Activated naive CD4-positive, alpha-beta T cell treated with Interleukin-2 at 50 U/mL for 16 hours (primary cell): Measurements from ENCODE around the gene BOLA3.
A peak's percentile ranks its signal among the peaks of the same experiment; 100 is the strongest.
"Not testable (repeated sequence)": the region's sequence is repeated elsewhere in the genome, so short reads cannot be mapped to it uniquely, and the experiment has no call there.

ENCODE experiments used
- DNase-seq: peaks from one replicate; pipeline ENCODE4 v3.0.0-alpha.2; 2020

The BOLA3 gene

DNA sequence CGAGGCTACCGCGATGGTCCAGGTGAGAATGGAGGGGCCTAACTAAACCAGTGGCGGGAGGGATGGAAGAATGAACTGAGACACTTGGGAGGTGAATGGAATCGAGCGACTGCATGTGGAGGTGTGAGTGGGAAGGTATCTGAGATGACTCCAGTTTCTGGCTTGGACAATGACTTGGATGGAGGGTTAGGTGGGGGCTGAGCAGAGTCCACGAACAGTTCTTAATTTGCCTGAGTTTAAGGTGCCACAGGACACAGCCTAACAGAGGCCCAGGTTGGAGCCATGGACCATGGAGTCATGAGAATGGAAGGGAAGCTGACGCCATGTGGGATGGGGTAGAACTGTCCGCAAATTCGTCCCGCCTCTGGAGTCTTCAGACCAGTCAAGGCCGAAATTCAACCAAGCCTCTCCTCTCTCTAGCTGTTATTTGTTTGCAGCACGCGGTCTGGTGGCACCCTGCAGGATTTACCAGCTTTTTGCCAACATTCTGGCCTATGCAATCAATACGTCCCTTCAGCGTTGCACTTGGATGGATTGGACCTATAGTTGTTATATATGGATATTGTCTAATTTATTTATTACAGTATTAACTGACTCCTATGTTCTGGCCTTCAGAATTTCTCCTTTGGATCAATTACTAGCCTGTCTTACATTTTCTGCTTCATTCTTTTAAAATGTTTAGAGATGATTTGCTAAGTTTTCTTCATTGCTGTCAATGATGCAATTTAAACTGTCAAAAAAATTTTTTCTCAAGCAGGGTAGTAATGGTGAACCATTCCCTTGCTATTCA, 940 bp upstream of the BOLA3 start:
- DNase-seq: no peak

DNA sequence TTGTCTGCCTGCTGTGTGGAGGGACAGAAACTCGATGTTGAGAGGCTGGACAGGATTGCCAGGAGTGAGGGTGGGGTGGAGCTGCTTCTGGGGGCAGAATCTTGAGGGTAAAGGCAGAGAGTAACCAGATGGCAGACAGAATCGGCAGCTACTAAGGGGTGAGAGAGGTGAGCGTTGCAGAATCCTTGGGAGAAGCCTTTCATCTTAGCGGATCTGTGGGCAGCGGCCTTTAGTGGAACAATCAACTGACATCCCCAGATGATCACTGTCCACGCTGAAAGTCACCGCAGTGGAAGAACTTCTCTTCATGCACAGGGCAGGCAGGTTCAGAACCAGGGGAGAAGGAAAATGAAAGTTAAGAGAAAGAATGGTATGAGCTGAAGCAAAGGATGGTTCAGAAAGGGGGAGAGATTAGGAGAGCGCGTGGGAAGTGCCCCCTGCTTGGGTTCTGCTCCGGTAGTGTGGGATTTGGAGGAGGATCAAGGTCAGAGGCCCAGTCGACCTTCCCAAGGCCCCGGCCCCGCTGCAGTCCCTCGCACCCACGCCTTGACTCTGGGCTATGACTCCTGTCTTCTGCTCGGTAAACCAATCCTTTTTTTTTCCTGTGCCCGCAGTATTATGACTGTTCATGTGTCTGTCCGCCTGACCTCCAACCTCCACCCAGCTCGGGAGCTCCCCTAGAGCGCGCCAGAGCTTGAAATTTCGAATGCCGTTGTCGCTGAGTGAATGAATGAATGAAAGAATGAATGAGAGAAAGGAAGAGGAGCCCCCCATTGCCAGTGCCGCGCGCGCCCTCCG, 584 bp downstream of the BOLA3 start:
- peak; percentile 49 for DNase-seq

DNA sequence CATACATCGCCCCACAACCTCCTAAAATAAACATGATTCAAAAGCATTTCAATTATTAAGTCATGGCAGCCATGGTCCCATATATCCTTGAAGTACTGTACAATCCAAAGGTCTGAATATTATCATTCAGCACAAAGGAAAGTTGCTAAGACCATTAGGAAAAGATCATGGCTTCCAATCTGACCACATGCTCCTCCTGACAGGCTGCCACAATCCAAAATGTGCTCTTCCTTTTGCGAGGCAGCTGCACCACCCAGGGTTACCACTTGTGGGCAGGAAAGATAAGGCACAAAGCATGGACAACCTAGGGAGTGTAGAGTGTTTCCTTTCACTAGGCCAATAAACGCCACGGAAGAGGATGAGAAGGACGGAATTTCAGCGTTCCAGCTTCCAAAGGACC, 5.4 kb downstream of the BOLA3 start:
- no peak for DNase-seq

- DNase-seq: no peak
Observed at GRCh38 chr2:74138600-74139323, 8.9 kb downstream of the BOLA3 start.

- no peak for DNase-seq
Observed at GRCh38 chr2:74137651-74138599, 9.8 kb downstream of the BOLA3 start.

- no peak for DNase-seq
Observed at GRCh38 chr2:74131901-74132300, 15.8 kb downstream of the BOLA3 start.

DNA sequence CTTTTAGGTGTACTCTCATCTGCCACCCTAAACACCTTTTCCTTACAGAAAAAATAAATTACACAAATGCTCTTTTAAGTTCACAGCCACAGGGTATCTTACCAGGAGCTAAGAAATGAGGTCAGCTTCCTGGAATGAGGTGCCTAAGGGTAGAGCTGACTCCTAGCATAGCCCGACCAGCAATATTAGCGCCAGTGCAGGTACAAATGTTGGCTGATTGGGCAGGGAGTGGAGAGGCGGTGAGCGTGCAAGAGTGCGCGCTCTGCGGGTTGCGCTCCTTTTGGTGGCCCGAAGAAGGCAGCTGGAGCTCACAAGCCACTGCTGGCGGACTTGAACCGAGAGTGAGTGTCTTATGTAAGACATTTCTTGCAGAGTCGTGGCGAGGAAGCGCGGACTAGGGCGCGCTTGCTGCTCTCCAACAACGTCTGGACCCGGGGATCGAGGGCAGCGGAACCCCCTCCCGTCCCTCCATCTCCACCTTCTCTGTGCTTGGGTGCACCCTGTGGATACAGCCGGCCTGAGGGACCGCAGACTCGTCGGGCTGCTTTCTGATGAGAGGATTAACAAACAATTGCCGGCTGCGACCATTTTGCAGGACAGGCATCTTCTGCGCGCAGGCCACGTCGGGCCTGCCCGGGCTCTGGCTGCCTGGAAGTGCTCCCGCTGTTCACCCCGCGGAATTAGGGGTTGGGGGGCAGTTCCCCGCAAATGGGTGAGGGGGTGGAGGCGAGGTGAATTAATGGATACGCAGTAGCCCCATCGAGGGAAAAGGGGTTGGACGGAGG, 17.3 kb downstream of the BOLA3 start:
- DNase-seq: no peak

DNA sequence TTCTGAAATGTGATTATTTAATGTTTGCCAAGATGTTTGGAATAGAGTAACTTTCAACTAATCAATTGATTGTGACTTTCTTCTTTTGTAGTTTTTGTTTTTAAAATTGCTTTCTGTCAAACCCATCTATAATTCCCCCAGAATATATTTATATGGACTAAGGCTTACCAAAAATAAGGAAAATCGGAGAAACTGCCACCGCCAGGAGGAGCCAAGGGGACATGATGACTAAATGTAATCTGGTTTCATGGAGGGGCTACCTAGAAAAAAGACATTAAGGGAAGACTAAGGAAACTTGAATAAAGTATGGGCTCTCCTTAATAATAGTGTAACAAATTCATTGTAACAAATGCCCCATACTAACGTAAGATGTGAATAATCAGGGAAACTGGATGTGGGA, 19.5 kb downstream of the BOLA3 start:
- DNase-seq: no peak

GRCh38 chr2:74123955-74124354, 23.8 kb downstream of the BOLA3 start:
- DNase-seq: not testable (repeated sequence)

DNA sequence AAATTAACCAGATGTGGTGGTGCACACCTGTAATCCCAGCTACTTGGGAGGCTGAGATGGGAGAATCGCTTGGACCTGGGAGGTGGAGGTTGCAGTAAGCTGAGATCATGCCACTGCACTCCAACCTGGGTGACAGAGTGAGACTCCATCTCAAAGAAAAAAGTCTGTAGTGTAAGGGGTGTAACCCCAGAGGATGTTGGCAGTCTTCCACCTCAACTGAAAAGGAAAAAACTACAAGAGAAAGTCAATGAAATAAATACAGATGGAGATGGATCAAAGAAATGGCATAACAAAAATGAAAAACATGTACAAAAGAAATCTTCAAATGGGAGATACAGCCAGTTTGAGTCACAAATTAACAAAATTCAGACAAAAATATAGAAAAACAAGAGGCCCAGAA, 25.9 kb downstream of the BOLA3 start:
- DNase-seq: not testable (repeated sequence)

DNA sequence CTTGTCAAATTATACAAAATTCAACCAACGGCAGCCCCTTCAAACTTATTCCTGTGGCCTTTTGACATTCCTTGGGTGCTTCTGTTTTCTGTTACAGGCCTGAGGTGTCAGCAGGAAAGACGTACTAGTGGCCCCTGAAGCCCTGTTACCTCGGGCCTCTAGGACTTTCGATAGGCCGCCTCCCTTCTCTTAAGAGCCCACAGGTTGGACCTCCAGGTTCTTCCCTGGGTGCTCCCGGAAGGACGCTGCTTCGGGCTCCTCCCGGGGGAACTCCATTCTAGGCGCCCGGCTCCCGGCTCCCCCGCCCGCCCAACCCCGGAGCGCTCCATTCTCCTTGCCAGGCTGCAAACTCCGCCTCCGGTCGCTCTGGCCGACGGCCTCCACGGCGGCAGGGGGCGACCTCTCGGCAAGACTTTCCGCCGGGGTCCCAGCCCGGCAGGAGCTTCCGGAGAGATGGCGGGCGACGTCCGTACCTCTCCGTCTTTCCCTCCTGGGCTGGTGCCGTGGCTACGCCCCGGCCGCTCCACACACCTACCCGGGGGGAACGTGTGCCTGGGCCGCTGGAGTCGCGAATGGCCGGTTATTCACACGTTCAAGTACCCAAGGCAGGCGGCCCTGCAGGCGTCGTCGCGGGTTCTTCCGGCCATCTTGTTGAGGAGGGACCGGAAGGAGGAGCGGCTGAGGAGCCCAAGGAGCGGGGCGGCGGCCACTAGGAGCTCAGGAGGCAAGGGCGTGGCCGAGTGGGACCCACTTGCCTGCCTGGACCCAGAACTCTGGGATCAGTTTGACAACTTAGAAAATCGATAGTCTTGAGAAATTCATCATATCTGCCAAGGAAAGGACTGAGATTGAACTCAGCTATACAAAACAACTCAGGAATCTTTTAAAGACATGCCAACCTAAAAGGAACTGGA, 27.5 kb downstream of the BOLA3 start:
- DNase-seq: peak; percentile 90

DNA sequence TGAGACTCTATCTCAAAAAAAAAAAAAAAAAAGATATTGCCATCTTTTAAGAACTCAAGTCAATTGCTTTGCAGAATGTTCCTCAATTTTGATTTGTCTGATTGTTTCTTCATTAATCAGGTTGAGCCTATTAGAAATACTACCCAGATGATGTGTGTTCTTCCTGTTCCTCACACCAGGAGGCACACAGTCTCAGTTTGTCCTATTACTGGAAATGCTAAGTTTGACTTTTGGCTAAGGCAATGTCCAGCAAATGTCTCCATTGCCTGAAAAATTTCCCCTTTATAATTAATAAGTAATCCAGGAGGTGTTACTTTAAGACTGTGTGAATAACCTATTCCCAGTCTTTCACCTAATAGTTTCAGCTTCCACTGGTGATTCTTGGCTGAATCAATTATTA, 28.4 kb downstream of the BOLA3 start:
- DNase-seq: no peak

GRCh38 chr2:74111380-74111779, 36.3 kb downstream of the BOLA3 start:
- no peak for DNase-seq

DNA sequence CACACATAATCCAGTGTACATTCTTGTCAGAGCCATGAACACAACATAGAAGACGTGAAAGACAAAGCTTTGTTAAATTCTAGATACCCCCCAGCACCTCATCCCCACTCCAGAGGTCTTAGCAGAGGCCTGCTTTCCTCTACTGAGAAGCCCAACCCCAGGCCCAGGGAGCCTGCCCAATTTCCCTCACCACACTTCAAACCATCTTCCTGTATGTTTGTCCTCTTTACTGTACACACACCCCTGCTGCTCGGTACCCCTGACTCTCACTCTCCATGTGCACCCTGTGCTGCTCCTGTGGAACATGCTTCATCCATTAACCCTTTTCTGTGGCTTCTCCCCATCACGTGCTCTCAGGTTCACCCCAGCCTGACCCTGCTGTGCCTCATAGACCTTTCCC, 37.2 kb downstream of the BOLA3 start:
- DNase-seq: no peak

GRCh38 chr2:74109551-74109950, 38.2 kb downstream of the BOLA3 start:
- no peak for DNase-seq

DNA sequence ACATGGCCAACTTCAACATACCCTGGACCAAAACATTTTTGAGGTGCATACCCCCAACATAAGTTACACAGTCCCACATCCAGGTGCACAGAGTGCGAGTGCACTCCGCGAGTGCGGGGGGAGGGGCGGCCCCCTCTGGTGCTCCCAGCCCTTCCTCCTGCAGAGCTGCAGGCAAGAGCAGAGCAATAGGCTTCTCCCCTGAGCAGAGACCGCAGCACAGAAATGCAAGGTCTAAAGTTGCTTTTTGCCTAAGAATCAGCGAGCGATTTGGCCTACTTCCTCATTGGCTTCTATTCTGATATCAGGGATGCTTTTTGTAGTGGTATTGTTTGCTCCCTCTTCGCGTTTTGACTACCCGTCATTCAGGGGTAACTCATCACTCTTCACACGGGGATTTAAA, 40.6 kb downstream of the BOLA3 start:
- no peak for DNase-seq

DNA sequence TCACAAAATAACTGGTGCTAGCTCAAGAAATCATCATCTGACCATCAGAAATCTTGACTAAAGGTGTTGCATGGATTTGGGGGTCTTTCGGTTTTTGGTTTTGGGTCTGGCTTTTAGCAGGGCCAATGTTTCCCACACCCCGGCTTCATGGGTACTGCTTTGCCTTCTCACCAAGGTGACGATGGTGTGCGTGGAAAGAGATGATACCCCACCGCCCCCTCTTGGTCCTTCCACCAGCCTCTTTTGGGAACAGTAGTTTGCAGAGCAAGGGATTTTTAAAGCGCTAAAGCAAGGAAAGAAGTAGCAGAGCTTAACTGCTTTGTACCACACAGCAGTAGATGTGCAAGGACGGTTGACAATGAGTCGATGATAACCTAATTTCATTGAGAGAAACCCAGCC, 42.3 kb downstream of the BOLA3 start:
- no peak for DNase-seq

- no peak for DNase-seq
Observed at GRCh38 chr2:74104839-74105238, 42.9 kb downstream of the BOLA3 start.

DNA sequence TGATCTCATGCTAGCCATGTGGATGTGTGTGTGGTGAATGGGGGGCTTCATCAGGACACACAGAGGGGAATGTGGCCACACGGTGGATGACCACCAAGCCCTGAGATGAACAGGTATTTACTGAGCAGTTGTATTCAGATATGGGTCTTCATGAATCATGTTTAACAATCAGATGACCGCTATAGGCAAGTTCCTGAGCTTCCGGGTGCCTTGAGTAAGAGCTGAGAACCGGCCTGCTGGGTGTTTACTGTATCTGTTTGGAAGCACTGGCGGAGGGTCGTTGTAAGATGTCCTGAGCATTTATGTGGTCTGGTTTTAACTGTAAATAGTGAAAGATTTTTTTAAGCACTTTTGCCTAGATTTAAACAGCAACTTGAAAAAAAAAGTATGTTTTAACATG, 43.9 kb downstream of the BOLA3 start:
- no peak for DNase-seq

- DNase-seq: no peak
Observed at GRCh38 chr2:74102516-74102915, 45.2 kb downstream of the BOLA3 start.
